Natural killer cell (primary cell): ENCODE data around the gene IL36RN. TPM values are rescaled to one million over a fixed set of nuclear protein-coding genes. Genes with fewer than 3 reads are reported as not detected.

Source experiments
- ATAC-seq, 3 donors: fragments of 150-1000 bp in 2 of 3; fragments of 200-7000 bp in 1 of 3; cut with Tn5 transposase; 1 replicate in 1 of 3; 2 replicates in 2 of 3; pipeline ENCODE4 v1.10.0; 2021; ENCODE audit warnings: mild to moderate bottlenecking in 2 of 3, moderate library complexity in 2 of 3
- DNase-seq, 2 donors: peaks; one replicate each; pipeline versions ENCODE4 v3.0.0 to v3.0.0-alpha.2; 2013 to 2021; ENCODE audit warnings: mixed read lengths in 1 of 2
- H3K27ac ChIP-seq: one replicate; pipeline ENCODE4 v1.5.1; 2013; ENCODE audit warnings: mild to moderate bottlenecking, low read length
- H3K27me3 ChIP-seq: one replicate; pipeline ENCODE4 v1.6.1; 2013; ENCODE audit warnings: low read length; ENCODE audit not compliant: control insufficient read depth, insufficient read depth
- H3K36me3 ChIP-seq: one replicate; pipeline ENCODE4 v1.6.1; 2013; ENCODE audit warnings: low read length; ENCODE audit not compliant: control insufficient read depth, insufficient read depth
- H3K4me1 ChIP-seq: one replicate; pipeline ENCODE4 v1.6.1; 2013; ENCODE audit warnings: low read length; ENCODE audit not compliant: control insufficient read depth, insufficient read depth
- H3K4me3 ChIP-seq: one replicate; pipeline ENCODE4 v1.5.1; 2013; ENCODE audit warnings: low read length
- H3K9me3 ChIP-seq: one replicate; pipeline ENCODE4 v1.6.1; 2013; ENCODE audit warnings: low read length; ENCODE audit not compliant: control insufficient read depth, insufficient read depth
- H3K27ac Mint-ChIP-seq, 2 donors: one replicate each; pipeline ENCODE4 v1.8.0; 2022; ENCODE audit warnings: mild to moderate bottlenecking in 2 of 2, mixed read lengths in 2 of 2, moderate library complexity in 1 of 2
- H3K27me3 Mint-ChIP-seq, 2 donors: one replicate each; pipeline ENCODE4 v1.8.0; 2022; ENCODE audit warnings: low read depth in 2 of 2, mixed read lengths in 2 of 2
- H3K36me3 Mint-ChIP-seq: one replicate; pipeline ENCODE4 v1.8.0; 2022; ENCODE audit warnings: mixed read lengths
- H3K4me1 Mint-ChIP-seq, 2 donors: one replicate each; pipeline ENCODE4 v1.8.0; 2022; ENCODE audit warnings: mixed read lengths in 2 of 2
- H3K4me3 Mint-ChIP-seq: one replicate; pipeline ENCODE4 v1.8.0; 2022; ENCODE audit warnings: mild to moderate bottlenecking, moderate library complexity, mixed read lengths
- H3K9me3 Mint-ChIP-seq, 2 donors: one replicate each; pipeline ENCODE4 v1.8.0; 2022; ENCODE audit warnings: mixed read lengths in 2 of 2
- CTCF ChIP-seq: fragments of 200-600 bp; IDR thresholded peaks from one replicate; pipeline ENCODE4 v1.8.0; 2022; ENCODE audit warnings: antibody characterized with exemption
- WGBS: methylation state at CpG from one replicate; pipeline ENCODE4 v1.1.7; 2013; ENCODE audit warnings: missing lambda C conversion rate; ENCODE audit not compliant: insufficient coverage; 5-methylcytosine and 5-hydroxymethylcytosine counted together
- intact Hi-C: fragments of 100-400 bp; cut with micrococcal nuclease; formaldehyde crosslinking; loops from one replicate; pipeline ENCODE4 v1.14.2; 2022
- total RNA-seq, 4 donors: library from RNA; stranded (reverse); fragments of 120-200 nt in 1 of 4; gene quantifications; one replicate each; pipeline versions ENCODE4 v1.2.3 to v1.2.4, GENCODE V29; 2013 to 2022

The IL36RN gene
- total RNA-seq, 3 donors from 2014 or later (not counting 1 experiment from before 2014, with no cell fraction given): not detected

DNA sequence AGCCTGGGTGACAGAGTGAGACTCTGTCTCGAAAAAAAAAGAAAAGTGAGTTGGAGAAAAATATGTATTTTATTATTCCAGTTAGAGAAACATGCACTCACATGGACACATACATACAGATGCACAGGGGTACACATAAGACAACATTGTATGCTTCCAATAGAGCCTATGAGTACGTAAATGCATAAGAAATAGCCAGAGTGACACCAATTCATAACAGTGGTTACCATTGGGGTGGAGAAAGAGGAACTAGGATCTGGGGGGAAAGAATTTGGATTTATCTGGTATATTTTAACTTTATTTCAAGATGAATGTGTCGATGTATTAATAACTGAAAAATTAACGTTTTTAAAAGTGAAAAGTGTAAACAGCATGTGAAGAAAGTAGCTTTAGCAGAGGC, 37.7 kb upstream of the IL36RN start:
- intact Hi-C loops: no loop called here
- Histone ChIP-seq H3K27me3 (no peaks in the 10 kb centered on the region), H3K9me3 (no peaks in the 10 kb centered on the region), H3K4me3 (no peak overlapping the region), H3K4me1 (no peaks in the 10 kb centered on the region), H3K36me3 (no peaks in the 10 kb centered on the region), H3K27ac (no peak overlapping the region)
- no peak for DNase-seq
- no peaks in the 10 kb centered on the region for H3K9me3 Mint-ChIP-seq
- no peaks in the 10 kb centered on the region for H3K4me1 Mint-ChIP-seq
- peaks cover 40 to 60% of the 10 kb centered on the region in 2 donors for H3K27me3 Mint-ChIP-seq
- ATAC-seq: no peak
- H3K4me3 Mint-ChIP-seq: no peak overlapping the region
- no peak for TF ChIP-seq CTCF
- H3K27ac Mint-ChIP-seq: no peak overlapping the region
- WGBS: 73% methylated on average over 4 of the region's 4 CpGs
- no peaks in the 10 kb centered on the region for H3K36me3 Mint-ChIP-seq

DNA sequence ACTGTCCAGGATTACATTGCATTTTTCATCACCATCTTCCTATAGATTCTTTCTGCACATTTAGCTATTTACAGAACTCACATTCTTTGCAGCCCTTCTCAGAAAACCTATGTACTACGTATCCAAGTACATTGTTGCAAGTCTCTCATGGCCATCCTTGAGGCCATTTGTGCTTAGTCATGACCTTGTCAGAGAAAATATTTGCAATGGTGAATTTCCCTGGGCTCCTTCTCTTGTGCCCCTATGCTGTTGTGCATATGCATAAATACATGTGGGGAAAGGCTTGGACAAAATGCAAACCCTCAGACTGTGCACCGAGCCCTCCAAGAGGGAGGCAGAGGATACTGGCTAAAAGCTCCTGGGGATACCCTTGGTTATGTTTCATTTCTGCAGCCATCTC, 34.2 kb upstream of the IL36RN start:
- no peaks in the 10 kb centered on the region for H3K4me1 ChIP-seq
- no peak overlapping the region for H3K4me3 ChIP-seq
- H3K9me3 ChIP-seq: no peaks in the 10 kb centered on the region
- H3K27me3 ChIP-seq: no peaks in the 10 kb centered on the region
- ATAC-seq: no peak
- WGBS: 93% methylated on average over 2 of the region's 2 CpGs
- H3K4me3 Mint-ChIP-seq: no peak overlapping the region
- TF ChIP-seq CTCF: no peak
- no peak for DNase-seq
- no peaks in the 10 kb centered on the region for H3K36me3 ChIP-seq
- no peaks in the 10 kb centered on the region for H3K36me3 Mint-ChIP-seq
- no peak overlapping the region for H3K27ac Mint-ChIP-seq
- H3K27ac ChIP-seq: no peak overlapping the region
- intact Hi-C loops: no loop called here
- H3K27me3 Mint-ChIP-seq: peaks cover 38 to 52% of the 10 kb centered on the region in 2 donors
- H3K9me3 Mint-ChIP-seq: no peaks in the 10 kb centered on the region
- no peaks in the 10 kb centered on the region for H3K4me1 Mint-ChIP-seq

DNA sequence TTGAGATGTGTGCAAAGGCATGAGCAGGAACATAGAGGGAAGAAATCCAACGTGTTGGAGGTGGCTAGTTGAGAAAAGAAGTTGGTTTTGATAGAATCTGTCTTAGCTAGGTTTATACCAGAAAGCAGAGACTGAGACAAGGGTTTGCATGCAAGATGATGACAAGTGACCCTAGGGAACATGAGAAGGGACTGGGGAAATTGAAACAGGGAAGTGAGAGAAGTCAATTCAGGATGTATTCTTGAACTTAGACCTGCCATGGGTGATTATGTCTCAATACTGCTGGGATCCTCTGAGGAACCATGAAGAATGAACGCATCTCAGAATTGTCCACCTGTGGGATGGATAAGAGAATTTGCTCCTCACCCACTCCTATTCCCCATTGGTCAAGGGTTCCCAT, 33.3 kb upstream of the IL36RN start:
- Histone ChIP-seq H3K36me3 (no peaks in the 10 kb centered on the region), H3K9me3 (no peaks in the 10 kb centered on the region), H3K27ac (no peak overlapping the region), H3K4me3 (no peak overlapping the region), H3K27me3 (no peaks in the 10 kb centered on the region), H3K4me1 (no peaks in the 10 kb centered on the region)
- Mint-ChIP-seq H3K4me1 (no peaks in the 10 kb centered on the region), H3K9me3 (no peaks in the 10 kb centered on the region), H3K27ac (no peak overlapping the region), H3K36me3 (no peaks in the 10 kb centered on the region), H3K4me3 (no peak overlapping the region), H3K27me3 (peaks cover 42 to 57% of the 10 kb centered on the region in 2 donors)
- no peak for ATAC-seq
- 43% methylated on average over 1 of the region's 2 CpGs for WGBS
- intact Hi-C loops: no loop called here
- TF ChIP-seq CTCF: no peak
- DNase-seq: no peak

GRCh38 chr2:113027691-113028090, 31.3 kb upstream of the IL36RN start:
- no peak for TF ChIP-seq CTCF
- Histone ChIP-seq H3K9me3 (no peaks in the 10 kb centered on the region), H3K4me3 (no peak overlapping the region), H3K27me3 (no peaks in the 10 kb centered on the region), H3K4me1 (no peaks in the 10 kb centered on the region), H3K36me3 (no peaks in the 10 kb centered on the region), H3K27ac (no peak overlapping the region)
- Mint-ChIP-seq H3K27me3 (peaks cover 35 to 51% of the 10 kb centered on the region in 2 donors), H3K4me1 (no peaks in the 10 kb centered on the region), H3K36me3 (no peaks in the 10 kb centered on the region), H3K9me3 (no peaks in the 10 kb centered on the region), H3K27ac (no peak overlapping the region), H3K4me3 (no peak overlapping the region)
- DNase-seq (no peak), ATAC-seq (no peak)
- 88% methylated on average over 2 of the region's 2 CpGs for WGBS
- intact Hi-C loops: no loop called here
